SK-N-MC (cell line): ENCODE measurements around the gene DNAJC27.

Experiments used
- EZH2 ChIP-seq: fragments of 200-600 bp; sonication (generic); IDR thresholded peaks from one replicate; pipeline ENCODE4 v1.6.1; 2017; ENCODE audit warnings: antibody characterized with exemption
- POLR2AphosphoS5 ChIP-seq: IDR thresholded peaks from 2 replicates; pipeline ENCODE4 v1.6.1; 2012; ENCODE audit warnings: mild to moderate bottlenecking, low read depth, low read length, borderline replicate concordance

GRCh38 chr2:24913911-24914310 lies 57.8 kb downstream of the DNAJC27 start:
- TF ChIP-seq POLR2AphosphoS5 = no peak
- TF ChIP-seq EZH2 = no peak
